ENCODE measurements around the gene KCNN3.
"Not testable (repeated sequence)": the region's sequence is repeated elsewhere in the genome, so short reads cannot be mapped to it uniquely, and the experiment has no call there.

KCNN3 gene

GRCh38 chr1:154703170-154703569, 166.9 kb downstream of the KCNN3 start:
- DNase-seq (ENCODE audit: low spot score): no peak

- DNase-seq (ENCODE audit: low spot score): peak; percentile 13
These were observed 171.6 kb downstream of the KCNN3 start for GRCh38 chr1:154698320-154699096.

GRCh38 chr1:154697710-154698109, 172.4 kb downstream of the KCNN3 start:
- peak; percentile 89 for DNase-seq (ENCODE audit: low spot score)

- DNase-seq (ENCODE audit: low spot score): no peak
These were observed 173.6 kb downstream of the KCNN3 start for GRCh38 chr1:154696456-154696855.

GRCh38 chr1:154695985-154696384, 174.1 kb downstream of the KCNN3 start:
- DNase-seq (ENCODE audit: low spot score): no peak

GRCh38 chr1:154694995-154695394, 175.1 kb downstream of the KCNN3 start:
- no peak for DNase-seq (ENCODE audit: low spot score)

GRCh38 chr1:154689083-154689482, 181.0 kb downstream of the KCNN3 start:
- no peak for DNase-seq (ENCODE audit: low spot score)

- no peak for DNase-seq (ENCODE audit: low spot score)
These were observed 183.6 kb downstream of the KCNN3 start for GRCh38 chr1:154686507-154686906.

- no peak for DNase-seq (ENCODE audit: low spot score)
These were observed 186.3 kb downstream of the KCNN3 start for GRCh38 chr1:154683820-154684219.

GRCh38 chr1:154682254-154682653, 187.8 kb downstream of the KCNN3 start:
- no peak for DNase-seq (ENCODE audit: low spot score)

- DNase-seq (ENCODE audit: low spot score): not testable (repeated sequence)
These were observed 192.2 kb downstream of the KCNN3 start for GRCh38 chr1:154677844-154678243.

GRCh38 chr1:154676847-154677246, 193.2 kb downstream of the KCNN3 start:
- not testable (repeated sequence) for DNase-seq (ENCODE audit: low spot score)

- DNase-seq (ENCODE audit: low spot score): not testable (repeated sequence)
These were observed 195.6 kb downstream of the KCNN3 start for GRCh38 chr1:154674456-154674855.

GRCh38 chr1:154672245-154672644, 197.8 kb downstream of the KCNN3 start:
- not testable (repeated sequence) for DNase-seq (ENCODE audit: low spot score)

GRCh38 chr1:154671412-154671811, 198.7 kb downstream of the KCNN3 start:
- DNase-seq (ENCODE audit: low spot score): not testable (repeated sequence)

GRCh38 chr1:154670310-154671270, 199.5 kb downstream of the KCNN3 start:
- DNase-seq (ENCODE audit: low spot score): not testable (repeated sequence)

GRCh38 chr1:154669464-154670282, 200.4 kb downstream of the KCNN3 start:
- peak; percentile 83 for DNase-seq (ENCODE audit: low spot score)

- DNase-seq (ENCODE audit: low spot score): no peak
These were observed 203.9 kb downstream of the KCNN3 start for GRCh38 chr1:154666051-154666790.

- no peak for DNase-seq (ENCODE audit: low spot score)
These were observed 205.6 kb downstream of the KCNN3 start for GRCh38 chr1:154664331-154665002.

GRCh38 chr1:154663471-154664060, 206.5 kb downstream of the KCNN3 start:
- DNase-seq (ENCODE audit: low spot score): no peak

All from COLO829 (cell line).